ENCODE results near the gene TUFM.

DNA sequence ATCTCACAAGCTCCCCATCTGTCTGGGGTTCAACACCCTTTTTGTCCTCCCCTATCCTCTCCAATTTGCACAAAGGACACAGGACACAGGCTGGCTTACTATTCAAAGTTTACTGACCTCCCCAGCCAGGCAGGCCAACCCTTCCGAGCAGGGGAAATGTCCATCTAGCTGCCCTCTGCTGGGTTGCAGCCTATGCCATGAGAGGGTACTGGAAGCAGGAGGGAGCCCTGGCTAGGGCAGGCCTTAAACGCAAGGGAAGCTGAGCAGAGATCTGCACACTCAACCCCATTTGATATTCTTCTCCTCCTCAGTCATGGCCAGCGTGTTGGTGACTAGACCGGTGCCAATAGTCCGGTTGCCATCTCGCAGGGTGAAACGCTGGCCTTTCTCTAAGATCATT, 3.5 kb downstream of the TUFM start:
- TF ChIP-seq, protein P1, sequence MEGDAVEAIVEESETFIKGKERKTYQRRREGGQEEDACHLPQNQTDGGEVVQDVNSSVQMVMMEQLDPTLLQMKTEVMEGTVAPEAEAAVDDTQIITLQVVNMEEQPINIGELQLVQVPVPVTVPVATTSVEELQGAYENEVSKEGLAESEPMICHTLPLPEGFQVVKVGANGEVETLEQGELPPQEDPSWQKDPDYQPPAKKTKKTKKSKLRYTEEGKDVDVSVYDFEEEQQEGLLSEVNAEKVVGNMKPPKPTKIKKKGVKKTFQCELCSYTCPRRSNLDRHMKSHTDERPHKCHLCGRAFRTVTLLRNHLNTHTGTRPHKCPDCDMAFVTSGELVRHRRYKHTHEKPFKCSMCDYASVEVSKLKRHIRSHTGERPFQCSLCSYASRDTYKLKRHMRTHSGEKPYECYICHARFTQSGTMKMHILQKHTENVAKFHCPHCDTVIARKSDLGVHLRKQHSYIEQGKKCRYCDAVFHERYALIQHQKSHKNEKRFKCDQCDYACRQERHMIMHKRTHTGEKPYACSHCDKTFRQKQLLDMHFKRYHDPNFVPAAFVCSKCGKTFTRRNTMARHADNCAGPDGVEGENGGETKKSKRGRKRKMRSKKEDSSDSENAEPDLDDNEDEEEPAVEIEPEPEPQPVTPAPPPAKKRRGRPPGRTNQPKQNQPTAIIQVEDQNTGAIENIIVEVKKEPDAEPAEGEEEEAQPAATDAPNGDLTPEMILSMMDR (IDR thresholded peaks at IDR 0.05) = no peak
- TF ChIP-seq EP300 (IDR thresholded peaks at IDR 0.05) = no peak
- TF ChIP-seq POLR2A (IDR thresholded peaks at IDR 0.05) = no peak

Data from ovary (tissue), 3 donors.